Measurements from ENCODE around the gene TRPV3.
"Not testable (repeated sequence)": the region's sequence is repeated elsewhere in the genome, so short reads cannot be mapped to it uniquely, and the experiment has no call there.

TRPV3 gene

GRCh38 chr17:3571043-3571900 lies 13.7 kb upstream of the TRPV3 start:
- H3K4me3 ChIP-seq = no peak overlapping the region
- no peak overlapping the region for H3K9ac ChIP-seq (ENCODE audit: insufficient read length)
- H3K9me3 ChIP-seq (ENCODE audit: low read depth, low read length) = no peaks in the 10 kb centered on the region
- H3K27ac ChIP-seq = no peak overlapping the region
- no peak for DNase-seq (ENCODE audit: low read depth, low spot score)
- no peaks in the 10 kb centered on the region for H3K36me3 ChIP-seq (ENCODE audit: insufficient read depth, low read length)
- TF ChIP-seq FOXP2 (optimal IDR thresholded peaks at IDR 0.05; ENCODE audit: control extremely low read depth, extremely low read length, insufficient read depth) (no peak), POLR2AphosphoS5 (IDR thresholded peaks at IDR 0.05; ENCODE audit: borderline replicate concordance, low read depth, low read length) (no peak), EZH2 (IDR thresholded peaks at IDR 0.05) (no peak)

DNA sequence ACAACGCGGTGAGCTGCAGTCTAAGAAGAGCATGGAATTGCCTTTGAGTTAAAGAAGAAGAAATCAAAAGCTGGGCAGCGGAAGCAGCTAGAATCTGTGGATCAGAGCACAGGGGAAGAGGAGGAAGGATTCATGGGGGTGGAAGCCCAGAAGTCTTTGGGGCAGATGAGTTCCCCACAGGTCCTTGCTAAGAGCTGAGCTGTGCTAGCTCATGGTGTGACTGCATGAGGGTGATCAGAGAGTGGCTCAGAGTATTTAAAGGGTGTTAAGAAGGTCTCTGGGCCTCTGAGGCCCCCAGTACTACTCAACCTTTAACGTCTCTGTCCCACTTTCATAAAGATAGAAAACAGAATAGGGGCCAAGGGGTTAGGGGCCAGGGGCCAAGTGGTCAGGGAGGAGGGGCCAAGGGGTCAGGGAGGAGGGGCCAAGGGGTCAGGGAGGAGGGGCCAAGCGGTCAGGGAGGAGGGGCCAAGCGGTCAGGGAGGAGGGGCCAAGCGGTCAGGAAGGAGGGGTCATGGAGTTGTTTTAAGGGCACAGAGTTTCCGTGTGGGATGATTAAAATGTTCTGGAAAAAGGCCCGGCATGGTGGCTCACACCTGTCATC lies 12.0 kb upstream of the TRPV3 start:
- no peaks in the 10 kb centered on the region for H3K9me3 ChIP-seq (ENCODE audit: low read depth, low read length)
- DNase-seq (ENCODE audit: low read depth, low spot score) = no peak
- TF ChIP-seq POLR2AphosphoS5 (IDR thresholded peaks at IDR 0.05; ENCODE audit: borderline replicate concordance, low read depth, low read length) (no peak), EZH2 (IDR thresholded peaks at IDR 0.05) (no peak), FOXP2 (optimal IDR thresholded peaks at IDR 0.05; ENCODE audit: control extremely low read depth, extremely low read length, insufficient read depth) (no peak)

GRCh38 chr17:3566551-3566950 lies 8.9 kb upstream of the TRPV3 start:
- TF ChIP-seq EZH2 (IDR thresholded peaks at IDR 0.05) = no peak
- TF ChIP-seq FOXP2 (optimal IDR thresholded peaks at IDR 0.05; ENCODE audit: control extremely low read depth, extremely low read length, insufficient read depth) = no peak
- no peak for TF ChIP-seq POLR2AphosphoS5 (IDR thresholded peaks at IDR 0.05; ENCODE audit: borderline replicate concordance, low read depth, low read length)
- Histone ChIP-seq H3K9me3 (ENCODE audit: low read depth, low read length) (no peaks in the 10 kb centered on the region), H3K4me3 (no peak overlapping the region), H3K27ac (no peak overlapping the region), H3K36me3 (ENCODE audit: insufficient read depth, low read length) (no peaks in the 10 kb centered on the region), H3K9ac (ENCODE audit: insufficient read length) (no peak overlapping the region)
- DNase-seq (ENCODE audit: low read depth, low spot score) = no peak

More for the DNA sequence above, 12.0 kb upstream of the TRPV3 start:
- H3K9ac ChIP-seq (ENCODE audit: insufficient read length) = no peak overlapping the region
- no peak overlapping the region for H3K4me3 ChIP-seq
- H3K36me3 ChIP-seq (ENCODE audit: insufficient read depth, low read length) = no peaks in the 10 kb centered on the region
- H3K27ac ChIP-seq = no peak overlapping the region

GRCh38 chr17:3565143-3565542 lies 7.5 kb upstream of the TRPV3 start:
- H3K4me3 ChIP-seq = no peak overlapping the region
- no peak overlapping the region for H3K9ac ChIP-seq (ENCODE audit: insufficient read length)
- no peaks in the 10 kb centered on the region for H3K36me3 ChIP-seq (ENCODE audit: insufficient read depth, low read length)
- no peak for DNase-seq (ENCODE audit: low read depth, low spot score)
- no peak overlapping the region for H3K27ac ChIP-seq
- no peak for TF ChIP-seq FOXP2 (optimal IDR thresholded peaks at IDR 0.05; ENCODE audit: control extremely low read depth, extremely low read length, insufficient read depth)
- TF ChIP-seq POLR2AphosphoS5 (IDR thresholded peaks at IDR 0.05; ENCODE audit: borderline replicate concordance, low read depth, low read length) = no peak
- TF ChIP-seq EZH2 (IDR thresholded peaks at IDR 0.05) = no peak
- no peaks in the 10 kb centered on the region for H3K9me3 ChIP-seq (ENCODE audit: low read depth, low read length)

GRCh38 chr17:3564241-3564640 lies 6.6 kb upstream of the TRPV3 start:
- H3K36me3 ChIP-seq (ENCODE audit: insufficient read depth, low read length); H3K4me3 ChIP-seq; H3K9me3 ChIP-seq (ENCODE audit: low read depth, low read length); H3K27ac ChIP-seq; H3K9ac ChIP-seq (ENCODE audit: insufficient read length); DNase-seq (ENCODE audit: low read depth, low spot score): not testable (repeated sequence)

- H3K9ac ChIP-seq (ENCODE audit: insufficient read length) = no peak overlapping the region
- H3K36me3 ChIP-seq (ENCODE audit: insufficient read depth, low read length) = no peaks in the 10 kb centered on the region
- TF ChIP-seq POLR2AphosphoS5 (IDR thresholded peaks at IDR 0.05; ENCODE audit: borderline replicate concordance, low read depth, low read length) = no peak
- no peak for TF ChIP-seq EZH2 (IDR thresholded peaks at IDR 0.05)
- TF ChIP-seq FOXP2 (optimal IDR thresholded peaks at IDR 0.05; ENCODE audit: control extremely low read depth, extremely low read length, insufficient read depth) = no peak
- no peak overlapping the region for H3K27ac ChIP-seq
- no peak for DNase-seq (ENCODE audit: low read depth, low spot score)
- no peak overlapping the region for H3K4me3 ChIP-seq
- no peaks in the 10 kb centered on the region for H3K9me3 ChIP-seq (ENCODE audit: low read depth, low read length)
Measured at GRCh38 chr17:3559270-3559645, 1.6 kb upstream of the TRPV3 start.

DNA sequence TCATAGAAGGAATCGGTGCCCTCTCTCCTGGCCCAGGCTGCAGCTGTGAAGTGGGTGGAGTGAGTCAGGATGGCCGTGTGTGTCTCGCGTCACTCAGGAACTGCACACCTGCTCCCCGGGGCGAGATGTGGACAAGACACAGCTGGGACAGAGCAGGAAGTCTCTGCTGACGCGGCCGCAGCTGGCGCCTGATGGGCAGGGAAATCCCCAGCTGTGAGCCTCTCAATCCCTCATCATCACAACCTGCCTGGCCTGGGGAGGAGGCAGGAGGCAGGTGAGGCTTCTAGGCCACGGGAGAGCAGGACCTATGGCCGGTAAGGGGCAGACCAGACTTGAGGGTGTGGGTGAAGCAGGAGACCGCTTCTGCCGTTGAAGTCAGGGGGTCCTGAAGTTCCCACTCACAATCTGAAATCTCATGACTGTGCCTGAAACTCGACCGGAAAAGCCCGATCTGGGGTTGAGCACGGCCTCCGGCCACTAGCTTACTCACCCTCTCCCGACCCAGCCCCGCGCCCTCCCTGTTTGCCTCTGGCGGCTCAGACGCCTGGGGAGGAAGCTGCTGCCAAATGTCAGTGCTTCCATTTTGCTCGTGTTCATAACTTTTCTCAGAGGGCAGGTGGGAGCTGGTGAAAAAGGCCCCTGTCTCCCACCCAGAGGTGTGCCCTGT lies 1.1 kb upstream of the TRPV3 start:
- no peak for DNase-seq (ENCODE audit: low read depth, low spot score)
- Histone ChIP-seq H3K27ac (no peak overlapping the region), H3K9me3 (ENCODE audit: low read depth, low read length) (no peaks in the 10 kb centered on the region), H3K4me3 (no peak overlapping the region), H3K9ac (ENCODE audit: insufficient read length) (no peak overlapping the region), H3K36me3 (ENCODE audit: insufficient read depth, low read length) (no peaks in the 10 kb centered on the region)
- TF ChIP-seq FOXP2 (optimal IDR thresholded peaks at IDR 0.05; ENCODE audit: control extremely low read depth, extremely low read length, insufficient read depth) (no peak), EZH2 (IDR thresholded peaks at IDR 0.05) (no peak), POLR2AphosphoS5 (IDR thresholded peaks at IDR 0.05; ENCODE audit: borderline replicate concordance, low read depth, low read length) (no peak)

DNA sequence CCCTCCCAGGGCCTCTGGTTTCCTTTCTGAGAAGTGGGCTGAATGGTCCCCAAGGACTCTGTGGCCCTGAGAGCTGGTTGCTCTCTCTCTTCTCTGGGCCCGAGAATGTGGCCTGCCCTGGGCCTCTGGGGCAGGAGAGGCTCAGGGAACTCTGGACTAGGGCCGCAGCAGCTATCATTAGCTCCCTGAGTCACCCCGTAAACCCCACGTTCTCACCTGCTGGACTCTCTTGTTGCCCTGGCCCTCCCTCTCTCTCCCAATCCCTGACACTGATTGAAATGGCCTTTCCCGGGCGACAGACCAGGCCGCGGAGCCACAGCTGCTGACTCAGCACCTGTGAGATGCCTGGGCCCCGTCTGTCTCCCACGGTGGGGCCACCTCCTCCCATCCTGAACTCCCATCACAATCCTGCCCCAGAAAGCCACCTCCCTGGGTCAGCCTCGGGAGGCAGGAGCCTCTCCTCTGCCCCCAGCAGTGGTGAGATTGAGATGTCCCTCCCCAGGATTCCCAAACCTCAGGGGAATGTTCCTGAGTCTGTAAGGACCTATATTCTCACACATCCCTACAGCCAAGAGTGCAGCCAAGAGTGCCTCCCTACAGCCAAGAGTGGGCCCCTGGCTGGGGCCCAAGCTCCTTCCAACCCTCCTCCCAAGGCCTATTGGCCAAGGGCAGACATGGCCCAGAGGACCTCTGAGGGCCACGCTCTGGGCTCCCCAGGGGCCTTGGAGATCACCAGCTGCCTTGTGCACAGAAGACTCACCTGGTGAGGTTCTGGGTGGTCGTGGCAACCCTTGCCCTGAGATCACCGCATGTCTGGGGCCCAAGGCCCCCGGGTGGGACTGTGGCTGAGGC lies 470 bp downstream of the TRPV3 start:
- Histone ChIP-seq H3K9ac (ENCODE audit: insufficient read length) (no peak overlapping the region), H3K9me3 (ENCODE audit: low read depth, low read length) (no peaks in the 10 kb centered on the region), H3K27ac (no peak overlapping the region), H3K36me3 (ENCODE audit: insufficient read depth, low read length) (no peaks in the 10 kb centered on the region), H3K4me3 (no peak overlapping the region)
- DNase-seq (ENCODE audit: low read depth, low spot score) = no peak
- TF ChIP-seq EZH2 (IDR thresholded peaks at IDR 0.05) = no peak
- no peak for TF ChIP-seq FOXP2 (optimal IDR thresholded peaks at IDR 0.05; ENCODE audit: control extremely low read depth, extremely low read length, insufficient read depth)
- TF ChIP-seq POLR2AphosphoS5 (IDR thresholded peaks at IDR 0.05; ENCODE audit: borderline replicate concordance, low read depth, low read length) = no peak

Measured in SK-N-MC (cell line).